Left lobe of liver (tissue), 2 donors: ENCODE results near the gene CTCF. TPM values are rescaled to one million over a fixed set of nuclear protein-coding genes. Genes with fewer than 3 reads are reported as not detected.

Experiments
- ATAC-seq: fragments of 200-7000 bp; cut with Tn5 transposase; one replicate; pipeline ENCODE4 v1.9.1; 2020; ENCODE audit warnings: mild to moderate bottlenecking, moderate library complexity
- DNase-seq: peaks from one replicate; pipeline ENCODE4 v3.0.0-alpha.2; 2020; ENCODE audit warnings: low spot score
- total RNA-seq: library from RNA; stranded (reverse); gene quantifications from one replicate; pipeline ENCODE4 v1.2.1, GENCODE V29; 2021
- donor health status: DM: no; HTN: no; CAD: no; lungs with moderate emphysema.
- donor health status: DM: no; HTN: yes; CAD: no.

CTCF gene
- total RNA-seq, 1 donor from 2014 or later = 13.4 TPM

- no peak for ATAC-seq
- no peak for DNase-seq
These were observed 86.6 kb downstream of the CTCF start for GRCh38 chr16:67648764-67649407.

- no peak for DNase-seq
- peak; percentile 76 for ATAC-seq
These were observed 87.2 kb downstream of the CTCF start for GRCh38 chr16:67649494-67649931.

- ATAC-seq (no peak), DNase-seq (no peak)
These were observed 87.7 kb downstream of the CTCF start for GRCh38 chr16:67650023-67650422.

- DNase-seq = no peak
- ATAC-seq = no peak
These were observed 88.7 kb downstream of the CTCF start for GRCh38 chr16:67651039-67651438.

- no peak for DNase-seq
- ATAC-seq = no peak
These were observed 89.5 kb downstream of the CTCF start for GRCh38 chr16:67651847-67652246.

- ATAC-seq (peak; percentile 60), DNase-seq (no peak)
These were observed 90.3 kb downstream of the CTCF start for GRCh38 chr16:67652578-67653127.

GRCh38 chr16:67653128-67653788 is 90.9 kb downstream of the CTCF start:
- DNase-seq (no peak), ATAC-seq (no peak)

- DNase-seq = no peak
- ATAC-seq = no peak
These were observed 91.6 kb downstream of the CTCF start for GRCh38 chr16:67653789-67654402.

GRCh38 chr16:67654403-67654911 is 92.1 kb downstream of the CTCF start:
- ATAC-seq (no peak), DNase-seq (no peak)

- DNase-seq = no peak
- ATAC-seq = no peak
These were observed 93.0 kb downstream of the CTCF start for GRCh38 chr16:67655363-67655762.

GRCh38 chr16:67656344-67657016 is 94.2 kb downstream of the CTCF start:
- ATAC-seq (no peak), DNase-seq (no peak)

- no peak for DNase-seq
- ATAC-seq = no peak
These were observed 94.8 kb downstream of the CTCF start for GRCh38 chr16:67657017-67657608.

GRCh38 chr16:67657751-67658518 is 95.6 kb downstream of the CTCF start:
- no peak for DNase-seq
- no peak for ATAC-seq

- DNase-seq = no peak
- no peak for ATAC-seq
These were observed 96.7 kb downstream of the CTCF start for GRCh38 chr16:67658849-67659674.

GRCh38 chr16:67659675-67660563 is 97.6 kb downstream of the CTCF start, which contains the start of gene ACD:
ACD (minus strand) TSS chr16:67660260; CDS start chr16:67660220, 40 bp downstream.
- DNase-seq = peak; percentile 92
- peak; percentile 86 for ATAC-seq

GRCh38 chr16:67660564-67661028 is 98.3 kb downstream of the CTCF start, which contains the start of gene PARD6A:
PARD6A (plus strand) TSS chr16:67660960; CDS start chr16:67661039, 79 bp downstream.
- ATAC-seq (peak; percentile 81), DNase-seq (peak; percentile 95)

GRCh38 chr16:67661101-67661761 is 98.9 kb downstream of the CTCF start:
- no peak for DNase-seq
- no peak for ATAC-seq
